Heart left ventricle (tissue), 13 donors: Measurements from ENCODE around the gene OR1C1.
"Not testable (repeated sequence)": the region's sequence is repeated elsewhere in the genome, so short reads cannot be mapped to it uniquely, and the experiment has no call there.

ENCODE experiments used
- POLR2A ChIP-seq, 2 donors: fragments of 450-650 bp; IDR thresholded peaks; one replicate each; pipeline ENCODE4 v1.6.1; 2017; ENCODE audit warnings: antibody characterized with exemption in 2 of 2, mild to moderate bottlenecking in 2 of 2, moderate library complexity in 2 of 2
- TF ChIP-seq, protein P1 (sequence below), 12 donors: fragments of 200-600 bp; sonication (generic) in 4 of 12; IDR thresholded peaks; one replicate each; pipeline versions ENCODE4 v1.5.0 to v1.8.0; 2018 to 2022; ENCODE audit warnings: antibody characterized with exemption in 12 of 12, mild to moderate bottlenecking in 5 of 12
- donor health status: ischemic (EF 13 %, LVEDD 7.1; RV severe dilation, severe dysfunction).
- donor health status: DM: no; HTN: yes; CAD: no.
- donor health status: DM: no; HTN: no; CAD: no.
- donor health status: ischemic (EF 25% LVEDD 6.9; RV normal size, moderate dysfunction).
- donor health status: ischemic (EF 25% LVEDD 5.7; RV mildly dilated, moderate dysfunction).
- donor health status: ischemic (EF 35%, LVEDD 5.7; RV mildly dilated, moderate dysfunction).
- donor health status: nonischemic (EF 11% LVEDD 7.7; RV severe dilation, severe dysfunction).
- donor health status: DM: yes; HTN: yes; CAD: no.
- donor health status: PGD.
- donor health status: ischemic (EF 29% LVEDD 5.4; RV normal size, mild dysfunction).
- donor health status: nonischemic (EF 23%, LVEDD 6.1; RV moderate dilation, normal function).

DNA sequence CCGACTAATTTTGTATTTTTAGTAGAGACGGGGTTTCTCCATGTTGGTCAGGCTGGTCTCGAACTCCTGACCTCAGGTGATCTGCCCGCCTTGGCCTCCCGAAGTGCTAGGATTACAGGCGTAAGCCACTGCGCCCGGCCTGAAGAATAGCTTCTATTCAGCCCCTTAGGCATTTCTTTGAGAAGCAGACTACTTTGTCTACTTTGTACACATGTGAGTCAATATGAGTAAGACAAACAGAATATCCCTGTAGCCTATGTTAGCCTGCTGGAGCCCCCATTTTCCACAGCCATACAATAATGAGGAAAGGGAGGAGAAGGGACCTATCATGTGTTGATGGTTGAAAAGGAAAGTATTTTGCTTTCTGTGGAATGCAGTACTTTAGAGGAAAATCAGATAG, 49.7 kb downstream of the OR1C1 start:
- TF ChIP-seq, protein P1, sequence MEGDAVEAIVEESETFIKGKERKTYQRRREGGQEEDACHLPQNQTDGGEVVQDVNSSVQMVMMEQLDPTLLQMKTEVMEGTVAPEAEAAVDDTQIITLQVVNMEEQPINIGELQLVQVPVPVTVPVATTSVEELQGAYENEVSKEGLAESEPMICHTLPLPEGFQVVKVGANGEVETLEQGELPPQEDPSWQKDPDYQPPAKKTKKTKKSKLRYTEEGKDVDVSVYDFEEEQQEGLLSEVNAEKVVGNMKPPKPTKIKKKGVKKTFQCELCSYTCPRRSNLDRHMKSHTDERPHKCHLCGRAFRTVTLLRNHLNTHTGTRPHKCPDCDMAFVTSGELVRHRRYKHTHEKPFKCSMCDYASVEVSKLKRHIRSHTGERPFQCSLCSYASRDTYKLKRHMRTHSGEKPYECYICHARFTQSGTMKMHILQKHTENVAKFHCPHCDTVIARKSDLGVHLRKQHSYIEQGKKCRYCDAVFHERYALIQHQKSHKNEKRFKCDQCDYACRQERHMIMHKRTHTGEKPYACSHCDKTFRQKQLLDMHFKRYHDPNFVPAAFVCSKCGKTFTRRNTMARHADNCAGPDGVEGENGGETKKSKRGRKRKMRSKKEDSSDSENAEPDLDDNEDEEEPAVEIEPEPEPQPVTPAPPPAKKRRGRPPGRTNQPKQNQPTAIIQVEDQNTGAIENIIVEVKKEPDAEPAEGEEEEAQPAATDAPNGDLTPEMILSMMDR (IDR thresholded peaks at IDR 0.05), result not testable (repeated sequence)
- not testable (repeated sequence) for TF ChIP-seq POLR2A (IDR thresholded peaks at IDR 0.05)
